Activated CD4-positive, alpha-beta T cell treated with anti-CD3 and anti-CD28 coated beads for 1 hour (primary cell): Measurements from ENCODE around the gene KLHL36.
"Not testable (repeated sequence)": the region's sequence is repeated elsewhere in the genome, so short reads cannot be mapped to it uniquely, and the experiment has no call there.

Experiments used
- DNase-seq: peaks from one replicate; pipeline ENCODE4 v3.0.0-alpha.2; 2020

KLHL36 gene

DNA sequence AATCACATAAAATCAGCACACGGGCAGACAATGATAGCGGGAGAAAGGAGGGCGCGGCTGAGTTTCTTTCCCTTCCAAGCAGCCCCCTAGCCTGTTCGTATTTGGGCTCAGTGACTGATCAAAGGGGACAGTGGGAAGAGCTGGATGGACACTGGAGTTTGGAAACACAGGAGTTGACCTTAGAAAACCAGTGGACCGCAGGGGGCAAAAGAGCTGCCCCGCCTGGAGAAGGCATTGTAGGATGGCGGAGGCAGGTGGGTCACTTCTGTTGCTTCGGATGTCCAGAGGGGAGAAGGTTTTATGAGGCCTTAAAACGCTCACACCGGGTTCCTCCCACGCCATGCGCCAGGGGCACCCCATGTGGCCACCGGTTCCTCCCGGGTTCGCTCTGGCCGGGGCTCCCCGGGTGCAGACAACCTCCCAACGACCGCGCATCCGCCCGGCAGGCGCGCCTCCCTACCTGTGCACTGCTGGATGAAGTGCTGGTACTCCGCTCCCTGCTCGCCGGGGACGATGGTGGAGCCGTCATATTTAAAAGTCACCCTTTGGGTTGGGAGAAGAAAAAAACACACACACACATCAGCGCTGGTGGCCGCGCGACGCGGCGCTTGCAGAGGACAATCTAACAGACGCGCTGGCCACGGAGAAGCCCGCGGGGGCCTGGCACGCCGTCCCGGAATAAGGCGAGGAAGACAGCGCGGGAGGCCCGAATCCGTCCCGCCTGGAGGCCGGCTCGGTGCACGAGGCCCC lies 31.1 kb upstream of the KLHL36 start:
- no peak for DNase-seq

DNA sequence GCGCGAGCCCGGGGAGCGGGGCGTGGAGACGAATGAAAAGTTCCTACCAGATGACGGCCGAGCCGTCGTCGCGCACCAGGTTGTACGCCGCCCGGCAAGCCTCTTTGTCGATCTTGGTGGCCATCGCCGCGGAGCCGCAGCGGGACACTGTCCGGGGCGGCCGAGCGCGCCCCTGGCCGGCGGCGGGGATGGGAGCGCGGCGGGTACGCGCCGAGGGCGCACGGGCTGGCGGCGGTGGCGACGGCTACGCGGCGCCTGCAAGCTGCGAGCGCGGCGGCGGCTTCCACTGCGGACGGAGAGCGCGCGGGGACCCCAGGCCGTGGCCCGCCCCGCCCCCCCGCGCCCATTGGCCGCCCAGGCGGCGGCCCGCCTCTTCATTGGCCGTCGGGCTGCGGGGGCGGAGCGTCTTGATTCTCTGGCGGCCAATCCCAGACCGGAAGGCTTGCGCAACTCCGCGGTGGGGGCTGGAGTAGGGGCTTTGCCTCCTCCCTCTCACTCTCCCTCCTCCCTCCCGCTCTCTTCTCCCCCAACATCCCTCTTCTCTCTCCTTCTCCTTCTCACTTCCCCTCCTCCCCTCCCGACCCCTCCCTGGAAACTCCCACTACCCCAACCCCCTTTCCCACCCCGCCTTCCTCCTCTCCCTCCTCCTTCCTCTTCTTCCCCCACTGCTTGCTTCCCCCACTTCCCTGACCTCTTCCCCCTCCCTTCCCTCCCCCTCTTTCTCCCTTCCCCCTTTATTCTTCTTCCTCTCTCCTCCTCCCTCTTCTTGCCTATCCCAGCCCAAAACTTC lies 30.3 kb upstream of the KLHL36 start, which contains the start of gene COTL1:
COTL1 (minus strand) TSS at position 288 of the 790 bp plus-strand sequence; CDS start at position 124, 164 bp downstream.
- peak; percentile 93 for DNase-seq

DNA sequence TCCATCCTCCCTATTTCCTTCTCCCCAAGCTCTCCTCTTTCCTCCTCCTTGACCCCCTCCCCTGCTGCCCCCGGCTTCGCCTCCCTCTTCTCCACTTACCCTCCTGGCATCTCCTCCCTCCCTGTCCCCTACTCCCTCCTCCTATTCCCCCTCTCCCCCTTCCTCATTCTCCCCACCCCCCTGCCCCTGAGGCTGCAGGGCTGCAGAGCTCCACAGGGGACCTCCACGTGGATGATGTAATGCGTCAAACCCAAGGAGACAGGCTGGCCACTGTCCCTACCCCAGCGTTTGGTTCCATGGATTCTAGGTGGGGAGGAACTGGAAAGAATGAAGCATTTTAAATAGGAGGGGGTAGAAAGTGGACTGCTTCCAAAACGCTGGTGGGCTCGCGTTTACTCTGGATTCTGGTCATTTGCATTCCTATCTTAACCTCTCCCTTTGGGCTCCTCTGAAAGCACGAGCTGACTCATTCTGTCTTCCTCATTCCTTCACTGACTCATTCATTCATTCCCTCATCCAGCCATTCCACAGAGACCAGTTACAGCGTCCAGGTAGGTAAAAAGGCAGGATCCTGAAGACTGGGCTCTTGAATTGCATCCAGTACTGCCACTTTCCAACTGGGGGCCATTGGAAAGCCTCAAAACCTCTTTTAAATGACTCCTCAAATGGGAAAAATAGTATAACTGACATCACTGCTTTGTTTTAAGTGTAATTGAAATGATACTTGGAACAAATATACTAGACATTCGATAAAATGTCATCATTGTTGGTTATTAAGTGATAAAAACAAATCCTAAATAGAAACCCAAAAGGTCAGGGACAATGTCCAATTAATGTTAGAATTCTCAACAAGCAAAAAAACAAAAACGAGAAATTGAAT lies 29.5 kb upstream of the KLHL36 start:
- no peak for DNase-seq

DNA sequence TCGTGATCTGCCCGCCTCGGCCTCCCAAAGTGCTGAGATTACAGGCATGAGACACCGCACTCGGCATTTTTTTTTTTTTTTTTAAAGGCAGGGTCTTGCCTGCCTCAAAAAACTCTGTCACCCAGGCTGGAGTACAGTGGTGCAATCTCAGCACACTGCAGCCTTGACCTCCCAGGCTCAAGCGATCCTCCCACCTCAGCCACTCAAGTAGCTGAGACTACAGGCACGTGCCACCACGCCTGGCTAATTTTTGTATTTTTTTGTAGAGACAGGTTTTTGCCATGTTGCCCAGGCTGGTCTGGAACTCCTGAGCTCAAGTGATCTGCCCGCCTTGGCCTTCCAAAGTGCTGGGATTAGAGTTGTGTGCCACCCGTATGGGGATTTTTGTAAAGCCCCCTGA lies 27.4 kb upstream of the KLHL36 start:
- not testable (repeated sequence) for DNase-seq

DNA sequence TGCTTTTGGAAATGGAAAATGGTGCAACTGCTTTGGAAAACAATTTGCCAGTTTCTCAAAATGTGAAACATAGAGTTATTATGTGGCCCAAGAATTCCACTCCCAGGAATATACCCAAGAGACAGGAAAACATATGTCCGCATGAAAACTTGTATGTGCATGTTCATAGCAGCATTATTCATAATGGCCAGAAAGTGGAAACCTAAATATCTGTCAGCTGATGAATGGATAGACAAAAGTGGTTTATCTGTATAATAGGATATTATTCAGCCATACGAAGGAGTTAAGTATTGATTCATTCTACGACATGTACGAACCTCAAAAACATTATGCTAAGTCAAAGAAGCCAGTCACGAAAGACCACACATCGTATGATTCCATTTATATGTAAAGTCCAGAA lies 22.8 kb upstream of the KLHL36 start:
- no peak for DNase-seq

DNA sequence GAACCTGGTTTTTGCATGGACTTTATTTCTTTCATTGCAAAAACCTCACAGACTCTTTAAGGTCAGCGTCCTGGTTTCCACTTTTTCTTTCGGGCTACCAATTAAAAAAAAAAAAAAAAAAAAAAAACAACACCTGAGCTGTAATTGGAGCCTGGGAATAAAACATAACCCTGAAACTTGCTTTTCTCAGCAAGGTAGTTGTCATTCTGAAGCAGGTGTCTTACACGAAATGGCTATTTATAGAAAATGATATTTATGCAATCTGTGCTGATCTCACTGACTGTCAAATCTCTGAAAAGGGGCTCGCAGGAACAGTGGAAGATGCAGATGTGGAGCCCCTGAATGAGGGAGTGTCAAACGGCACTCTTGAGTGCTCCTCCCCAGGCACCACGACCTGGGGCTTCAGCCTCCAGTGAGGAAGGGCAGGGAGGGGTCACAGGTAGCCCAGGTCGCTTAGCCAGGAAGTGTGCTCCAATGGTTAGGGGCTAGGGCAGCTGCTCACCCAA lies 20.0 kb upstream of the KLHL36 start:
- no peak for DNase-seq

DNA sequence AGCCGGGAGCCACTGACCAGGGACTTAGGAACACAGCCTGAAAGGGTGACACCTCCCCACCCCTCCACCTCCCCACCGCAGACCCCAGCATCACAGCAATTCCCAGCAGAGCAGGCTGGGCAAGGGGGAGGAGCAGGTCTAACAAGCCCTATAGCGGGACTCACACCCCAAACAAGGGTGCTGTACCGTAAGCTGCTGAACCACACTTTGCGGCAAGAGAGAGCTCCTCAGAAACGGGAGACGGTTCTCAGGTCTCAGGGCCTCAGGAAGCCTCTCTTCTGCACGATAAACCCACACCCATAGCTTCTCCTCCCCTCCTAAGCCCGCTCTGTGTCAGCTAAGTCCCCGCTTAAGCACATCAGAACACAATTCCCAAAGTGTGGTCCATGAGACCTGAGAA lies 18.7 kb upstream of the KLHL36 start:
- no peak for DNase-seq

DNA sequence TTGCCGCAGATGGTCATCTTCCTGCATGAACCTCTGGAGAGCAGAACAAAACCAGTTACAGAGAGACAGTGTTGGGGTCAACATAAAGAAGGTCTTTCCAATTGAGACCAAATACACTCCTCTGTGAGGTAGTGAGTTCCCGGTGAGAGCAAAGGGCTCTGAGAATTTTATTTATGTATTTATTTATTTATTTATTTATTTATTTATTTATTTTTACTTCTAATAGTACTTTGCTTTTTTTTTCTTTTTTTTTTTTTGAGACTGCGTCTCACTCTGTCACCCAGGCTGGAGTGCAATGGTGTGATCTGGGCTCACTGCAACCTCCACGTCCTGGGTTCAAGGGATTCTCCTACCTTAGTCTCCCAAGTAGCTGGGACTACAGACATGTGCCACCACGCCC lies 18.3 kb upstream of the KLHL36 start:
- no peak for DNase-seq

DNA sequence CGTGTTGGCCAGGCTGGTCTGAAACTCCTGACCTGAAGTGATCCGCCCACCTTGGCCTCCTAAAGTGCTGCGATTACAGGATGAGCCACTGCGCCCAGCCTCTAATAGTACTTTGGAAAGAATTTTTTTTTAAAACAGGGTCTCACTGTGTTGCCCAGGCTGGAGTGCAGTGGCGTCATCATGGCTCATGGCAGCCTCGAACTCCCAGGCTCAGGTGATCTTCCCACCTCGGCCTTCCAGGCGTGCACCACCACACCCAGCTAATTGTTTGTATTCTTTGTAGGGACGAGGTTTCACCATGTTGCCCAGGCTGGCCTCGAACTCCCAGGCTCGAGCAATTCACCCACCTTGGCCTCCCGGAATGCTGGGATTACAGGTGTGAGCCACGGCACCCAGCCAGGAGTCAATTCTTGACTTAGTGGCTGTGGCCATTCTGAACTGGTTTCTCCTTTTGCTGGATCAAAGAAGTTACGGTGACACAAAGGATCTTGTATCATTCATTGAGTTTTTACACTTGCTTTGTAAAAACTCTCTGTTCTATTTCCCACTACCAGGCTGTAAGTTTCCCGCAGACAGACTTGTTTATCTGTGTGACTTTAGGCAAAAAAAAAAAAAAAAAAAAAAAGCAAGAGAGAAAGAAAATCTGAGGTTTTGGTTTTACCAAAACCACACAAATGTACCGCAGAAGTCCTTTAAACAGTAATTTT lies 17.7 kb upstream of the KLHL36 start:
- DNase-seq: no peak

DNA sequence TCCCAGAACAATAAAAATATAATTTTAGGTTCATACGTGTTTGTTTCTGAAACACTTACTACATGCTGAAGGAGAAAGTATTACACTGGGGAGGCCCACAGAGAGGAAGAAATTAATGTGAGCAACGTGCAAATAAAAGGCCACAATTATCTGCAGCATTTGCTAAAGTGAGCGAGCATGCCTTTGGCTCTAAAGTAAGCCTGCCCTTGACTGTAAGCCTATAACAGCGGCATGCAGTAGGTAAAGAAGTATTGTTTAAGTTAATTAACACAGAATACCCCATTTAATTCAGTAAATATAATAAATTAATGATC lies 17.2 kb upstream of the KLHL36 start:
- no peak for DNase-seq

DNA sequence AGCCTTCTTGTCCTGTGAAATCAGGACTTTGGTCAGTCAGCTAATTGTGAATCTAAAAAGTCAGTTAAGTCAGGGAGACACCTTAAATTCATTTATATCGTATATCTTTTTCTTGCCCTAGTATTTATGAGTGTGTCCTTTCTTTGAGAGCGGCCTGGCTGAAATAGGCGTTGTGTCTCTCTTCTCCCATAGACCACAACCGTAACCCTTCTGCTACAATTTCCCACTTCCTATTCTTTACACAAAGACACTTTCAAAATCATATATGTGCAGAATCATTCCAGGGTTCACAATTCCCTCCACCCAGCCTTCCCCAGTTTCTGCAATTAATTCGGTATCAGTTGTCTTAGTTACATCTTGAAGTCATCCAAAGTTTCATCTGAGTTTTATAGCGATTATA lies 16.4 kb upstream of the KLHL36 start:
- DNase-seq: no peak

DNA sequence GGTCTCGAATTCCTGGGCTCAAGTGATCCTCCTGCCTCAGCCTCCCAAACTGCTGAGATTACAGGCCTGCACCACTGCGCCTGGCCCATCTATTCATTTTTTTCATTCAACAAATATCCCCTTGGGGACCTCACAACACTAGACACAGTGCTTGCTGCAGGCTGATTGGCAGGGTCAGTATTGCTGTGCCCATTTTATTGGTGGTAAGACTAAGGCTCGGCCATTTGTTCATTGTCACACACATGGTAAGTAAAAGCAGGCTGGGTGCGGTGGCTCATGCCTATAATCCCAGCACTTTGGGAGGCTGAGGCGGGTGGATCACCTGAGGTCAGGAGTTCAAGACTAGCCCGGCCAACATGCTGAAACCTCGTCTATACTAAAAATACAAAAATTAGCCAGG lies 15.4 kb upstream of the KLHL36 start:
- DNase-seq: not testable (repeated sequence)

DNA sequence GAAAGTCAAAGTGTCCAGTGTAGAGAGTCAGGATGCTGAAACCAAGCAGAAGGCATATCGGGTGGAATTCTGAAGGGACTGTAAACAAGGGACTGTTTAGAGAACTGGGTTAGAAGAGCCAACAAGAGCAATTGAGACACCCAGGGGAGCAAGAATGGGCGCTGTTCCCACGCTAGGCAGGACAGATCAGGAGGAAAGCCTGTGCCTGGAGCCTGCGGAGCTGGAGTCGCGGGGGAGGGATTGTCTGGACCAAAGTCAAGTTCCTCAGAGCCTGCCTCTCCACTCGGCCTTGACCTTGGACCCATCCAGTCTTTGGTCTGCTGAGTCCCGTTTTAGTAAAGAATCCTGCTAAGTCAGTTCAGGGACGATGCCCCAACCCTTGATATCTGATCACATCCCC lies 14.7 kb upstream of the KLHL36 start:
- no peak for DNase-seq

DNA sequence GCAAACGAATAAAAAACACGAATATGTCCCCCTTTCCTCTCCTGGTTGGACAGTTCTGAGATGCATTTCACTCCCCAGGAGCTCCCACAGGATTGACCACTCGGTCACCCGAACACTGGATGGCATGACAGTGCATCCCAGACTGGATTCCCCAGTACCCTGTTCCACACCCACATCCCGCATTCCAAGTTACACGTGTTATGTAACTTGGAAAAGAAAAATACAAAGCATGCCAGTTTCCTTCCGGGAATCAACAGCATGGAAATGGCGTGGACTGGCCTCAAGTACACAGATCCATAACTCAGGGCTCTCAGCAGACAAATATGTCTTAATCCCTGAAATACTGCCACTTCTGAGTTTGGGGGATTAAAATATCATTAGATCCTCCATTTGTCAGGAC lies 12.6 kb upstream of the KLHL36 start:
- DNase-seq: no peak

DNA sequence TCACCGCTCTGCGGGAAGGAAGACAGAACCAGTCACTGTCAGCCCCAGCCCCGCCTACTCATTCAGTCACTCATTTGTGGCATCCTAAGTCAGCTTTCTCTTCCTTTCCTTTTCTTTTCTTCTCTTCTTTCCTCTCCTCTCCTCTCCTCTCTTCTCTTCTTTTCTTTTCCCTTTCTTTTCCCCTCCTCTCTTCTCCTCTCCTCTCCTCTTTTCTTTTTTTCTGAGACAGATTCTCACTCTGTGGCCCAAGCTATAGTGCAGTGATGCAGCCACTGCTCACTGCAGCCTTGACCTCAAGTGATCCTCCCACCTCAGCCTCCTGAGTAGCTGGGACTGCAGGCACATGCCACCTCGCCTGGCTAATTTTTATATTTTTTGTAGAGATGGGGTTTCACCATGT lies 10.6 kb upstream of the KLHL36 start:
- no peak for DNase-seq

DNA sequence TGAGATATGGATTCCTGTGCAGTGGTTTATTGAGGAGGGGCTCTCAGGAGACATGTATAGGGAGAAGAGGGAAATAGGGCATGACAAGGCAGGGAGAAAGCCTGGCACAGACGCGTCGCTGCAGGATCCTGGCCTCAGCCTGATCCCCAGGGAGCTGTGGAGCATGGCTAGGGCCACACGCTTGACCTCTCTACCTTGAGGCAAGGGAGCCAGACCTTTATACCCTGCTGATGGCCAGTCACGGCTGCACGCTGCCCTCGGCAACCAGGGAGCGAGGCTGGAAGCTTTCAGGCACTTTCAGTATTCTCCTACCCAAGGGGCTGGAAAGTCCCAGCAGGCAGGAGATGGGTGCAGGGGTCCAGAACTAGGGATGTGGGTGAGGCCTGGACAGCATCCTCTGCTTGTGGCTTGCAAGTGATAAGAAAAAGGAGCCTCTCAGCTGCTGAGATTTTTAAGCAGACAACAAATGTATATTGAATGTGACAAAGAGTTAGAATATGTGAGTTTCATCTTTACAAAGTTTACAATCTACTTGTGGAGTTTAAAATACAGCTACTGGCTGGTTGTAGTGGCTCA lies 10.0 kb upstream of the KLHL36 start:
- no peak for DNase-seq

DNA sequence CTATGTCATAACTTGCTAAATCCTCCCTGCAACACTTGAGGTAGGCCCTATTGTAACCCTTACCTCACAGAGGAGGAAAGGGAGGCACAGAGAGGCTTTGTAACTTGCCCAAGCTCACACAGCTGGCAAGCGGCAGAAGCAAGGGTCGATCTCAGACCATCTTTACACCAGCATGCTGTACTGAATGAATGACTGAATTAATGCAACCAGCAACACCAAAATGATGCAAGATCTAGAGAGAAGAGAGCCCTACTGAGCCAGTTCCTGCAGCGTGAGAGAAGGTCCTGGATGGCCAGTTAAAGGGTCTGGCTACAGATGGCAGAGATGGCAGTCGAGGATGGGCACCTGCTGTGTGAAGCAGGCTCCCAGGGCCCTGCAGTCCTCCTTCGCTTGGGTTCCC lies 8.2 kb upstream of the KLHL36 start:
- DNase-seq: no peak

DNA sequence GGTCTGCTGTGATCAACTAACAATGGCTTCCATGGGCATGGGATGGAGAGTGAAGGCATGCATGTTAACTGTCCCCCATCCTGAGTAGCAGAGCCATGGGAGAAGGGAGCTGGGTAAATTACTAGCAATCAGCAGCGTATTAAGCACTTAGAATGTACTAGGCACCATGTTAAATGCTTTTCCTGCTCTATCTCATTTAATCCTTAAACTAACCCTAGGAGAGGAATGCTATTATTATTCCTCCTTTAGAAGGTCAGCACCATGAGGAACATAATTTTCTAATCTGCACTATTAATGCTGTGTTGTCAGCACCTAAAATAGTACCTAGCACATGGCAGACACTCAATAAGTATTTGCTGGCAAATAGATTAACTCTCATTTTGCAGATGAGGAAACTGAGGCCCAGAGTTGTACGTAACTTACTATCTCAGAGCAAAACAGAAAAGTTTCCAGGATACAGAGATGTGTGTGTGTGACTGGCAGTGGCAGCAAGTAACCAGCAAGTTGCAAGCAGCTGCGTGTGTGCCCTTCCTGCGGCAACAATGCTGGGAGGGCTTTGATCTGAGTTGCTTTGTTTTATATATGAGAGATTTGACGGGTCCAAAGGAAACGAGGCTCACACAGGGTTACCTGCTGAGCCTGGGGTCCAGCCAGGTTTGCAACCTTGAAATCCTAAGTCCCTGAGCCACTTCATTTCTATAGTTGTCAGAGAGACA lies 6.5 kb upstream of the KLHL36 start:
- DNase-seq: no peak

DNA sequence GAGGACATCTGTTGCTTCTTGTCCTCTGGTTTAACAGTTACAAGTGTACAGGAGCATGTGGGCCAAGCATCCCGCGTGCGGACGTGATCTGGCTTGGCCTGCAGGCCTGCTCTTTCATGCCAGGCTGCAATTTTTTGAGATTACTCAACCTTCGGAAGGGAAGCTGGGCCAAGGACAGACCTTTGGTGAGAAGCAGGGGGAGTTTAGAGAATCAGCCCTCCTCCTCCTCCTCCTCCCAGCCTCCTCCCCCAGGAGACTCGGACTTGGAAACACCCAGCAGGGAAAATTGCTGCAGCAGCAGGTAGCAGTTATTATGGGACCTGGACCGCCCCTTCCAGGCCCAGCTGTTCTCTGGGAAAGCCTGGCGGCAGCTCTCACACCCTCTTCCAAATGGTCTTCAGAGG lies 5.1 kb upstream of the KLHL36 start:
- DNase-seq: no peak

DNA sequence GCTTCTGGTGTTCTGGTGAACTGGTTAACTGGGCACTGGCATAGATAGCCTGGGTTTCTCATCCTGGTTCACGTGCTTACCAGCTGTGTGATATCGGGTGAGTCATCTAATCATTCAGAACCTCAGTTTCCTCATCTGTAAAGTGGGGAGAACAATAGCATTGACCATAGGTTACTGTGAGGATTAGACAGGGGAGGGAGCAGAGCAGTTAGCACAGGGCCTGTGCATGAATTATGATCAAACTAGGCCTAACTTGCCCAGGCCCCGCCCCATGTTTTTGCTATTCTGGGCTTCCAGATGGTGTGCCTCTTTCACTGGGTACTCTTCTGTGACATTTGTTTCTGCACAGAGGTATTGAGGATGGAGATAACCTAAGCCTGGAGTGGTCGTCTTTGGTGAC lies 4.6 kb upstream of the KLHL36 start:
- no peak for DNase-seq
